Superior temporal gyrus (tissue), 1 donor: ENCODE measurements around the gene TTC3.

Experiments
- DNase-seq: peaks from one replicate; pipeline ENCODE4 v3.0.0-alpha.2; 2016; ENCODE audit errors: extremely low spot score

The TTC3 gene

GRCh38 chr21:37249112-37249904, 176.3 kb downstream of the TTC3 start:
- no peak for DNase-seq

DNA sequence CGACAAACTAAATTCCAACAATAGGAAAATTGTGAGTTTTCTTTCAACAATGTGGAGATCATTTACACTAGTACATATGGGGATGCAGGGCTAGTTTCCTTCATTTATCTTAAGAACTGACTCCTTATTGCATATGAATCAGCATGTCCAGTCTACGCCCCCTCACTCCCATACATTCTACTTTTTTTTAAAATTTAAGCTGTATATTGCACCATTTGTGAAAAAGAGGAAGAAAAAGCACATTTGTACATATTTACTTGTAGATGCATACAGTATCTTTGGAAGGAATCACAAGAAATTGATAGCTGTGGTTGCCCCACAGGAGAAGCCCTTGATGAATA, 178.2 kb downstream of the TTC3 start:
- DNase-seq: no peak
